ENCODE data around the gene ADGB.

ADGB gene

DNA sequence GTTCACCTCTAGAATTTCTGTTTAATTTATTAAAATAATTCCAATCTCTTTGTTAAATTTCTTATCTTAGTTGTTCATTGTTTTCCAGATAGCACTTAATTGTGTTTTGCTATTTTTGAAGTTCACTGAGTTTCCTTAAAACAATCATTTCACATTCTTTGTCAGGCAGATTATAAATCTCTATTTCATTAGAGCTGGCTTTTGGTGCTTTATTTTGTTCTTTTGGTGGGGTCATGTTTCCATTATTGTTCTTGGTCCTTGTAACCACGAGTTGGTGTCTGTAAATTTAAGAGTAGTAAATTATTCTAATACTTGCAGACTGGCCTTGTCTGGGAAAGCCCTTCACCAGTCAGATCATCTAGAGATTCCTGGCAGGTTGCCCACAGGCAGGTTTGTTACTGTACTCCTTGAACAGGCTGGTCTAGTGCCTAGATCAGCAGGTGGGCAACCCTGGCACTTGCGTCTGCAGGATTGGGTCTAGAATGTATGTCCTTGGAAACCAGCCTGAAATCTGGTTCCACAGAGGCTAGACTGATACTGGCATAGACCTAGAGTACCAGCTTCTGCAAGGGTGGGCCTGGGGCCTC is 110.4 kb downstream of the ADGB start:
- H3K79me2 ChIP-seq (ENCODE audit: control insufficient read depth, insufficient read depth, low read length, poor library complexity) = no peaks in the 10 kb centered on the region
- no peaks in the 10 kb centered on the region for H3K27me3 ChIP-seq (ENCODE audit: insufficient read depth, low read length)
- no peak overlapping the region for H4K91ac ChIP-seq (ENCODE audit: low read depth, low read length)
- H3K4me2 ChIP-seq (ENCODE audit: low read length) = no peak overlapping the region
- no peak overlapping the region for H3K9ac ChIP-seq (ENCODE audit: low read length)
- no peak overlapping the region for H3K14ac ChIP-seq (ENCODE audit: low read length)
- no peak overlapping the region for H3K4ac ChIP-seq (ENCODE audit: low read depth, low read length)
- no peaks in the 10 kb centered on the region for H3K4me1 ChIP-seq (ENCODE audit: control insufficient read depth in 1 of 2, insufficient read depth in 2 of 2, low read length in 2 of 2)
- DNase-seq = no peak
- H3K9me3 ChIP-seq (ENCODE audit: insufficient read depth, low read depth, low read length) = no peaks in the 10 kb centered on the region
- no peak overlapping the region for H3K27ac ChIP-seq (ENCODE audit: low read depth, low read length)
- H2BK5ac ChIP-seq (ENCODE audit: low read depth, low read length, poor library complexity) = no peak overlapping the region
- H3K36me3 ChIP-seq (ENCODE audit: control insufficient read depth in 1 of 2, insufficient read depth in 2 of 2, low read length in 2 of 2) = no peaks in the 10 kb centered on the region
- H3K79me1 ChIP-seq (ENCODE audit: low read length) = no peaks in the 10 kb centered on the region
- no peak overlapping the region for H2BK12ac ChIP-seq (ENCODE audit: low read length)
- no peak overlapping the region for H2AFZ ChIP-seq (ENCODE audit: insufficient read depth, low read length, poor library complexity)
- H2BK120ac ChIP-seq (ENCODE audit: insufficient read depth, low read length, poor library complexity) = no peak overlapping the region
- no peak overlapping the region for H3K4me3 ChIP-seq (ENCODE audit: low read depth, low read length)
- no peak overlapping the region for H4K8ac ChIP-seq (ENCODE audit: low read depth, low read length)
- H2AK5ac ChIP-seq (ENCODE audit: low read length) = no peak overlapping the region
- no peak overlapping the region for H3K23ac ChIP-seq (ENCODE audit: low read length)
- WGBS (ENCODE audit: extremely low coverage, insufficient coverage, insufficient read length) = no CpG with 5 or more reads among the region's 2 CpGs
- no peak overlapping the region for H4K12ac ChIP-seq (ENCODE audit: low read depth, low read length)
- no peak overlapping the region for H3K18ac ChIP-seq (ENCODE audit: low read length)

DNA sequence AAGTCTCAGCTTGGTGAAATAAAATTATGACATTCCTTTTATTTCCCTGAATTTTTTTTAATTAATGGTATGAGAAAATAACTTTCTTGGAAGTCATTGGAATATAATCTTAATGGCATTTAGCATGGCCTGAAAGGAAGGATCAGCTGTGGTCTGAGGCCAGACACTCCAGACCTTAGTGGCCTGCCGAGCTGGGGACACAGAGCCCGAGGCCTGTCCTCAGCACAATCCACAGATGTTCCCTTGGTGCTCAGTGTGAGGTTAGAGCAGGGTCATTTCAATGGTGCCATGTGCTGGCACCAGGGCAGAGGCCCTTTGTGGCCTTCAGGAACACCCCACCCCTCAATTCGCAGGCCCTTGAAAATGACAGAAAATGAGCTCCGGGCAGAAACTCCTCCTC is 120.6 kb downstream of the ADGB start:
- H4K12ac ChIP-seq (ENCODE audit: low read depth, low read length) = no peak overlapping the region
- no peak for DNase-seq
- H2BK120ac ChIP-seq (ENCODE audit: insufficient read depth, low read length, poor library complexity) = no peak overlapping the region
- no peak overlapping the region for H3K9ac ChIP-seq (ENCODE audit: low read length)
- no peak overlapping the region for H3K4me2 ChIP-seq (ENCODE audit: low read length)
- no peak overlapping the region for H2BK5ac ChIP-seq (ENCODE audit: low read depth, low read length, poor library complexity)
- no peak overlapping the region for H2BK12ac ChIP-seq (ENCODE audit: low read length)
- no peak overlapping the region for H2AK5ac ChIP-seq (ENCODE audit: low read length)
- no peak overlapping the region for H3K4ac ChIP-seq (ENCODE audit: low read depth, low read length)
- no peak overlapping the region for H3K27ac ChIP-seq (ENCODE audit: low read depth, low read length)
- H3K23ac ChIP-seq (ENCODE audit: low read length) = no peak overlapping the region
- no peaks in the 10 kb centered on the region for H3K79me2 ChIP-seq (ENCODE audit: control insufficient read depth, insufficient read depth, low read length, poor library complexity)
- H4K8ac ChIP-seq (ENCODE audit: low read depth, low read length) = no peak overlapping the region
- no peaks in the 10 kb centered on the region for H3K79me1 ChIP-seq (ENCODE audit: low read length)
- no peak overlapping the region for H3K14ac ChIP-seq (ENCODE audit: low read length)
- no peak overlapping the region for H2AFZ ChIP-seq (ENCODE audit: insufficient read depth, low read length, poor library complexity)
- H3K4me3 ChIP-seq (ENCODE audit: low read depth, low read length) = no peak overlapping the region
- H3K4me1 ChIP-seq (ENCODE audit: control insufficient read depth in 1 of 2, insufficient read depth in 2 of 2, low read length in 2 of 2) = no peaks in the 10 kb centered on the region
- WGBS (ENCODE audit: extremely low coverage, insufficient coverage, insufficient read length) = no CpG with 5 or more reads among the region's 4 CpGs
- H3K36me3 ChIP-seq (ENCODE audit: control insufficient read depth in 1 of 2, insufficient read depth in 2 of 2, low read length in 2 of 2) = no peaks in the 10 kb centered on the region
- no peaks in the 10 kb centered on the region for H3K9me3 ChIP-seq (ENCODE audit: insufficient read depth, low read depth, low read length)
- no peaks in the 10 kb centered on the region for H3K27me3 ChIP-seq (ENCODE audit: insufficient read depth, low read length)
- H4K91ac ChIP-seq (ENCODE audit: low read depth, low read length) = no peak overlapping the region
- no peak overlapping the region for H3K18ac ChIP-seq (ENCODE audit: low read length)

DNA sequence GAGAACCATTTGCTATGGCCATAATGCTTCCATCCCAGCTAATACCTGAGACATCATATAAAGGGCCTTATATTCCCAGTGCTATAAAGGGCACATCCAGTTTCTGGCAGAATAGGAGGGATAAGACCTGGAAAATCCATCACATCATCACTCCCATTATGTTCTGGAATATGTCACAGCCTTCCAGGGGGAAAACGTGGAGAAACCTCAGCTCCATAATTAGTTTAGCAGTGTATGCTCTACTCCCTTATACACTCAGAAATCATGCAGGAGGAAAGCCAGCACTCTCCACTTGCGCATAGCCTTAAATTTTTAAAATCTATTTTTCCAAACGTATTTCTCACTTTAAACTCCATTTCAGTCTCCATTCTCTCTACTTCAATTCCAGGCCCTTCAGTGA is 140.9 kb downstream of the ADGB start:
- 100% methylated on average over 2 of the region's 3 CpGs for WGBS (ENCODE audit: extremely low coverage, insufficient coverage, insufficient read length)
- Histone ChIP-seq H3K27me3 (ENCODE audit: insufficient read depth, low read length) (no peaks in the 10 kb centered on the region), H3K27ac (ENCODE audit: low read depth, low read length) (no peak overlapping the region), H4K8ac (ENCODE audit: low read depth, low read length) (no peak overlapping the region), H3K14ac (ENCODE audit: low read length) (no peak overlapping the region), H3K4me2 (ENCODE audit: low read length) (no peak overlapping the region), H4K91ac (ENCODE audit: low read depth, low read length) (no peak overlapping the region), H3K9ac (ENCODE audit: low read length) (no peak overlapping the region), H3K4me3 (ENCODE audit: low read depth, low read length) (no peak overlapping the region), H3K4me1 (ENCODE audit: control insufficient read depth in 1 of 2, insufficient read depth in 2 of 2, low read length in 2 of 2) (no peaks in the 10 kb centered on the region), H3K36me3 (ENCODE audit: control insufficient read depth in 1 of 2, insufficient read depth in 2 of 2, low read length in 2 of 2) (no peaks in the 10 kb centered on the region), H2BK12ac (ENCODE audit: low read length) (no peak overlapping the region), H3K4ac (ENCODE audit: low read depth, low read length) (no peak overlapping the region), H4K12ac (ENCODE audit: low read depth, low read length) (no peak overlapping the region), H3K79me1 (ENCODE audit: low read length) (no peaks in the 10 kb centered on the region), H3K23ac (ENCODE audit: low read length) (no peak overlapping the region), H2AK5ac (ENCODE audit: low read length) (no peak overlapping the region), H2BK5ac (ENCODE audit: low read depth, low read length, poor library complexity) (no peak overlapping the region), H3K18ac (ENCODE audit: low read length) (no peak overlapping the region), H2AFZ (ENCODE audit: insufficient read depth, low read length, poor library complexity) (no peak overlapping the region), H2BK120ac (ENCODE audit: insufficient read depth, low read length, poor library complexity) (no peak overlapping the region), H3K9me3 (ENCODE audit: insufficient read depth, low read depth, low read length) (no peaks in the 10 kb centered on the region), H3K79me2 (ENCODE audit: control insufficient read depth, insufficient read depth, low read length, poor library complexity) (no peaks in the 10 kb centered on the region)
- no peak for DNase-seq

DNA sequence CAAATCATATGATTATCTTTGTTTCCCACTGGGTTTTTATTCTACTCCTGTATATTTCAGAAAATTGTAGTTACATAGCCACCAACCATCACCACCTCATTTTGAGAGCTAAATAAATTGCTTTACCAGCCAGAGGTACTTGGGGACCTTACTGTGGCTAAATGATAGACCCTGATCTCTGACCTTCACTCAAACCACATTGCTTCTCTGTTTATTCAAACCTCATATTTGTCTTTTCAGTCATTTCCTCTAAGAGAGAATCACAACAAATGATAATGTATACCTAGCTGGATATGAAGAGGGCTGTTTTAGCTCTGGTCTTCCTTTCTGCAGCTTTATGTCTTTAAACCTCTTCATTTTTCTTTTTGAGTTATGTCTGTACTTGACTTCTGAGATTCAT is 142.8 kb downstream of the ADGB start:
- Histone ChIP-seq H3K4ac (ENCODE audit: low read depth, low read length) (no peak overlapping the region), H2AK5ac (ENCODE audit: low read length) (no peak overlapping the region), H3K18ac (ENCODE audit: low read length) (no peak overlapping the region), H3K4me3 (ENCODE audit: low read depth, low read length) (no peak overlapping the region), H3K23ac (ENCODE audit: low read length) (no peak overlapping the region), H4K91ac (ENCODE audit: low read depth, low read length) (no peak overlapping the region), H4K8ac (ENCODE audit: low read depth, low read length) (no peak overlapping the region), H4K12ac (ENCODE audit: low read depth, low read length) (no peak overlapping the region), H3K27me3 (ENCODE audit: insufficient read depth, low read length) (no peaks in the 10 kb centered on the region), H3K27ac (ENCODE audit: low read depth, low read length) (no peak overlapping the region), H2BK12ac (ENCODE audit: low read length) (no peak overlapping the region), H2BK5ac (ENCODE audit: low read depth, low read length, poor library complexity) (no peak overlapping the region), H3K36me3 (ENCODE audit: control insufficient read depth in 1 of 2, insufficient read depth in 2 of 2, low read length in 2 of 2) (no peaks in the 10 kb centered on the region), H3K79me1 (ENCODE audit: low read length) (no peaks in the 10 kb centered on the region), H3K4me1 (ENCODE audit: control insufficient read depth in 1 of 2, insufficient read depth in 2 of 2, low read length in 2 of 2) (no peaks in the 10 kb centered on the region), H3K9me3 (ENCODE audit: insufficient read depth, low read depth, low read length) (no peaks in the 10 kb centered on the region), H2AFZ (ENCODE audit: insufficient read depth, low read length, poor library complexity) (no peak overlapping the region), H3K14ac (ENCODE audit: low read length) (no peak overlapping the region), H2BK120ac (ENCODE audit: insufficient read depth, low read length, poor library complexity) (no peak overlapping the region), H3K4me2 (ENCODE audit: low read length) (no peak overlapping the region), H3K79me2 (ENCODE audit: control insufficient read depth, insufficient read depth, low read length, poor library complexity) (no peaks in the 10 kb centered on the region), H3K9ac (ENCODE audit: low read length) (no peak overlapping the region)
- DNase-seq = no peak

All from trophoblast cell (in vitro differentiated cells and primary cell).